Measurements from ENCODE around the gene PHF11.

GRCh38 chr13:49536144-49536873 is 40.6 kb downstream of the PHF11 start:
- TF ChIP-seq CTCF (IDR thresholded peaks at IDR 0.05) (no peak), POLR2AphosphoS5 (IDR thresholded peaks at IDR 0.05; ENCODE audit: low read depth, low read length) (no peak), TCF7L2 (IDR thresholded peaks at IDR 0.05; ENCODE audit: low read depth, low read length) (no peak), SIN3A (IDR thresholded peaks at IDR 0.05; ENCODE audit: borderline replicate concordance, insufficient read depth, low read depth, low read length) (no peak), REST (IDR thresholded peaks at IDR 0.05; ENCODE audit: insufficient read depth in 1 of 2, low read depth in 2 of 2, low read length in 1 of 2) (no peak)
